GM23248 (cell line): ENCODE measurements around the gene FHAD1.

Experiments used
- EZH2 ChIP-seq: fragments of 200-600 bp; sonication (generic); IDR thresholded peaks from 2 replicates; pipeline ENCODE4 v1.6.1; 2018; ENCODE audit warnings: antibody characterized with exemption, mild to moderate bottlenecking; ENCODE audit not compliant: insufficient read depth, poor library complexity, severe bottlenecking
- EZH2phosphoT487 ChIP-seq: fragments of 200-600 bp; sonication (generic); IDR thresholded peaks from 2 replicates; pipeline ENCODE4 v1.6.1; 2018; ENCODE audit warnings: antibody characterized with exemption, moderate library complexity, mild to moderate bottlenecking, low read depth; ENCODE audit not compliant: insufficient read depth

DNA sequence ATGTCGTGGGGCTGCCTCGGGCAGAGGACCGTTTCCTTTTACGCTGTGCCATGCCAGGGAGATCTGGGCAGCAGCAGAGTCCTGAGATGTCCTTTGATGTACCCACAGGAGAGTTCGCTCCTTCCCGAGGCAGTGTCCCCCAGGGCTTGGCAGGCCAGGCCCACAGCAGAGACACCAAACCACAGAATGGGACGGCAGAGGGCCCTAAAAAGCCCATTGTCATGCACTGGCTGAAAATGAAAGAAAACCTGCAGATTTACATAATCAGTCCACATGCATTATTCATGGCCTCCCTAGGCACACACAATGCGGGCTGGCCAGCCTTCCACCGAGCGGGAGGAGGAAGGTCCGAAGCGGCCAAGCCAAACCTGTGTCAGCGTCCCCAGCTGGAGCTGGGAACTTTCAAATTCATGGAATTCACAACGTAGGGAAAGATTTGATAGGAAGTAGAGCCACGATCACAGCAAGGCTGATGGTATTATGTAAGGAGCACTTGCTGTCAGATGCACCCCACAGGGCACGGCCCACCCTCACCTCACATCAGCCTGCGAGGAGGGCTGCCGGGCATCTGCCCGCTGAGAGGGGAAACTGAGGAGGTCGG is 137.4 kb downstream of the FHAD1 start:
- no peak for TF ChIP-seq EZH2
- TF ChIP-seq EZH2phosphoT487 = no peak
